Psoas muscle (tissue), 8 donors: ENCODE results near the gene SAMMSON. TPM values are rescaled to one million over a fixed set of nuclear protein-coding genes. Genes with fewer than 3 reads are reported as not detected.

Source experiments
- ATAC-seq, 4 donors: fragments of 200-7000 bp; cut with Tn5 transposase; one replicate each; pipeline ENCODE4 v1.9.1; 2020; ENCODE audit warnings: moderate library complexity in 3 of 4, mild to moderate bottlenecking in 2 of 4
- DNase-seq, 2 donors: peaks; one replicate each; pipeline ENCODE4 v3.0.0-alpha.2; 2020
- H3K27ac ChIP-seq: fragments of 200-600 bp; one replicate; pipeline ENCODE4 v1.8.0; 2022
- H3K27me3 ChIP-seq, 3 donors: fragments of 200-600 bp in 1 of 3; one replicate each; pipeline versions ENCODE4 v1.6.1 to v1.8.0; 2013 to 2022; ENCODE audit warnings: low read length in 2 of 3, mild to moderate bottlenecking in 2 of 3, moderate library complexity in 1 of 3; ENCODE audit not compliant: insufficient read depth in 3 of 3
- H3K36me3 ChIP-seq, 2 donors: fragments of 200-600 bp in 1 of 2; one replicate each; pipeline versions ENCODE4 v1.6.1 to v1.8.0; 2013 to 2022; ENCODE audit warnings: low read depth in 1 of 2, mild to moderate bottlenecking in 1 of 2, moderate library complexity in 1 of 2; ENCODE audit not compliant: insufficient read depth in 1 of 2
- H3K4me1 ChIP-seq: fragments of 200-600 bp; one replicate; pipeline ENCODE4 v1.8.0; 2022
- H3K4me3 ChIP-seq: fragments of 200-600 bp; one replicate; pipeline ENCODE4 v1.8.0; 2022; ENCODE audit warnings: mild to moderate bottlenecking
- H3K9me3 ChIP-seq: fragments of 200-600 bp; one replicate; pipeline ENCODE4 v1.8.0; 2022
- CTCF ChIP-seq: fragments of 200-600 bp; IDR thresholded peaks from one replicate; pipeline ENCODE4 v1.8.0; 2022; ENCODE audit warnings: antibody characterized with exemption
- WGBS, 3 donors: extraction: QIAGEN DNeasy Blood & Tissue Kit; methylation state at CpG; one replicate each; pipeline versions ENCODE4 v1.1.6 to v1.1.7; 2013; 5-methylcytosine and 5-hydroxymethylcytosine counted together
- intact Hi-C, 2 donors: fragments of 100-400 bp; cut with DNase I; formaldehyde crosslinking; loops; one replicate each; pipeline versions ENCODE4 v1.11.0 to v1.14.2; 2022
- polyA plus RNA-seq, 3 donors: library from polyadenylated mRNA; stranded (reverse); fragments of 200-250 nt; gene quantifications; one replicate each; pipeline ENCODE4 v1.2.3, GENCODE V29; 2013
- total RNA-seq, 4 donors: library from RNA; stranded (reverse); fragmentation: NEBNext Ultra II Directional in 2 of 4; extraction: Animal tissue kit (Norgen Biotek cat#: 25700) in 2 of 4; gene quantifications; one replicate each; pipeline versions ENCODE4 v1.2.1 to v1.2.4, GENCODE V29; 2021 to 2023
- donor health status: healthy with polysubstance abuse.
- donor health status: DM: no; HTN: no; CAD: no; lungs with moderate emphysema.
- donor health status: Bipolar disorder and iron deficiency.
- donor health status: healthy.
- donor health status: DM: yes; HTN: yes; CAD: no.
- donor health status: DM: no; HTN: no; CAD: no.
- donor health status: DM: no; HTN: no; CAD: no.
- donor health status: DM: yes; HTN: yes; CAD: no.

Gene SAMMSON
- total and polyA plus RNA-seq, 7 donors = not detected

- no peaks in the 10 kb centered on the region for H3K27me3 ChIP-seq
- WGBS, 3 donors = 24 to 31% (median 29%) methylated on average over 5 of the region's 5 CpGs
- peak; percentile 61 for TF ChIP-seq CTCF
- no peaks in the 10 kb centered on the region for H3K36me3 ChIP-seq
- H3K9me3 ChIP-seq = no peaks in the 10 kb centered on the region
- peak in 1 of 4 donors; percentile 33 for ATAC-seq
- intact Hi-C loops = loop anchor here (5.0 to 10.0 kb wide), 2 partner anchors 1588 to 1591 kb away; no protein-coding TSS in a partner anchor
- H3K27ac ChIP-seq = no peak overlapping the region
- no peak for DNase-seq
- H3K4me3 ChIP-seq = no peak overlapping the region
- H3K4me1 ChIP-seq = no peaks in the 10 kb centered on the region
Measured at GRCh38 chr3:70064194-70064779, 64.8 kb downstream of the SAMMSON start.

DNA sequence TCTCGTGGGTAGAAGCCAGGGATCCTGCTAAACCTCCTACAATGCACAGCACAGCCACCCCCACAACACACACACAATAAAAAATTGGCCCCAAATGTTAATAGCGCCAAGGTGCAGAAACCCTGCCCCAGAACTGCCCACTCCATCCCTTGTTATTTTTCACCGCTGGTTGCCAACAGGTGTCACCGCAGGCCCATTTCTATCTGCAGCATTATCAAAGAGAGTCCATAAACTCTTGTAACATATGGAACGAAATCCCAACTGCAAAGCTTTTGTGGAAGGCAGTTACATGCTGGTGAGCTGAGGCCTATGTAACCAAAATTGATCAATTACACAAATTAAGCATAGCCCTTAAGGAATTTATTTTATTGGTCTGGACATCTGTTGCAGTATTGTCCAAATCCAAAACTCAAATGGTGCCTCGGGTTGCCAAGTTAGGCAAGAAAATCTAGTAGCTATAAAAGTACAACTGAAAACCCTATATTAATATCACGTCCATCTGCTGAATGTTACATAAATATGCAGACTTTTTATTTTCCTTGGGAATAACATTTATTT, 66.2 kb downstream of the SAMMSON start:
- ATAC-seq (no peak), DNase-seq (no peak)
- Histone ChIP-seq H3K36me3 (no peaks in the 10 kb centered on the region), H3K4me1 (no peaks in the 10 kb centered on the region), H3K27me3 (no peaks in the 10 kb centered on the region), H3K27ac (no peak overlapping the region), H3K9me3 (no peaks in the 10 kb centered on the region), H3K4me3 (no peak overlapping the region)
- TF ChIP-seq CTCF = no peak
- intact Hi-C loops = loop anchor here in 1 of 2 donors (10.0 kb wide), 1 partner anchor 1589 kb away; no protein-coding TSS in a partner anchor
- WGBS, 3 donors = 49 to 54% (median 52%) methylated on average over 7 of the region's 7 CpGs

- Histone ChIP-seq H3K9me3 (no peaks in the 10 kb centered on the region), H3K36me3 (no peaks in the 10 kb centered on the region), H3K27ac (no peak overlapping the region), H3K4me3 (no peak overlapping the region), H3K4me1 (no peaks in the 10 kb centered on the region), H3K27me3 (peaks cover 0 to 4% (median 0%) of the 10 kb centered on the region in 3 donors)
- intact Hi-C loops = loop anchor here in 1 of 2 donors (10.0 kb wide), 1 partner anchor 1587 kb away; no protein-coding TSS in a partner anchor
- ATAC-seq (no peak), DNase-seq (no peak)
- WGBS, 3 donors = 72 to 84% (median 82%) methylated on average over 7 of the region's 7 CpGs
- no peak for TF ChIP-seq CTCF
Measured at GRCh38 chr3:70067860-70068521, 68.5 kb downstream of the SAMMSON start.

DNA sequence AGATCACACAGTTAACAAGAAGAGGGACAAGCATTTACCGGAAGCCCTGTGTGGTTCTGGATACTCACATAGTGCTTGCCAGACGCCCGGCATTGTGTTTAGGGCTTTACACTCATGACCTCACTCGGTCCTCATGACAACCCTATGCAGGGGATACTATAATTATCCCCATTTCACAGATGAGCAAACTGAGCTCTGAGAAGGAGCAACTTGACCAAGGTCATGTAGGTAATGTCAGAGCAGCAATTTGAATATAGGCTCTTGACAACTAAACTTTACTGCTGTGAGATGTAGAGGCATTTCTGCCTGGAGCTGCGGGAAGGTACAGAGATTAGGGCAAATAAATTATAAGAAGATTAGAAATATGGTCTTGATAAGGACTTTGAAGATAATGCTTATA, 70.0 kb downstream of the SAMMSON start:
- Histone ChIP-seq H3K36me3 (no peaks in the 10 kb centered on the region), H3K9me3 (no peaks in the 10 kb centered on the region), H3K4me3 (no peak overlapping the region), H3K4me1 (no peaks in the 10 kb centered on the region), H3K27me3 (peaks cover 0 to 13% (median 0%) of the 10 kb centered on the region in 3 donors), H3K27ac (no peak overlapping the region)
- ATAC-seq (no peak), DNase-seq (no peak)
- no peak for TF ChIP-seq CTCF
- WGBS, 3 donors = 85 to 87% (median 86%) methylated on average over 5 of the region's 5 CpGs
- intact Hi-C loops = loop anchor here in 1 of 2 donors (10.0 kb wide), 1 partner anchor 1585 kb away; no protein-coding TSS in a partner anchor
